Uterus (tissue), 4 donors: ENCODE measurements around the gene SLC6A9. TPM values are rescaled to one million over a fixed set of nuclear protein-coding genes. Genes with fewer than 3 reads are reported as not detected.

Experiments
- DNase-seq, 2 donors: peaks; one replicate each; pipeline ENCODE4 v3.0.0-alpha.2; 2019 to 2020
- H3K27ac ChIP-seq, 2 donors: fragments of 200-600 bp; sonication (generic); 1 replicate in 1 of 2; 2 replicates in 1 of 2; pipeline ENCODE4 v1.5.1; 2016 to 2018
- H3K27me3 ChIP-seq, 2 donors: fragments of 200-600 bp; sonication (generic); one replicate each; pipeline ENCODE4 v1.5.1; 2018 to 2019; ENCODE audit warnings: control low read depth in 1 of 2
- H3K36me3 ChIP-seq, 2 donors: fragments of 200-600 bp; sonication (generic); one replicate each; pipeline ENCODE4 v1.5.1; 2019; ENCODE audit warnings: control low read depth in 1 of 2
- H3K4me1 ChIP-seq, 2 donors: fragments of 200-600 bp; sonication (generic); one replicate each; pipeline ENCODE4 v1.5.1; 2018 to 2019; ENCODE audit warnings: control low read depth in 1 of 2
- H3K4me3 ChIP-seq, 2 donors: fragments of 200-600 bp; sonication (generic); 1 replicate in 1 of 2; 2 replicates in 1 of 2; pipeline ENCODE4 v1.5.1; 2018 to 2019; ENCODE audit warnings: mild to moderate bottlenecking in 1 of 2
- H3K9me3 ChIP-seq, 2 donors: fragments of 200-600 bp; sonication (generic); one replicate each; pipeline ENCODE4 v1.5.1; 2019; ENCODE audit warnings: control low read depth in 1 of 2
- POLR2A ChIP-seq, 2 donors: fragments of 450-650 bp; IDR thresholded peaks; one replicate each; pipeline ENCODE4 v1.6.1; 2016; ENCODE audit warnings: antibody characterized with exemption in 2 of 2, mild to moderate bottlenecking in 1 of 2, moderate library complexity in 1 of 2
- intact Hi-C: fragments of 100-400 bp; cut with DNase I; formaldehyde crosslinking; loops from one replicate; pipeline ENCODE4 v1.15.1; 2023; ENCODE audit warnings: low total_unique reads
- total RNA-seq, 4 donors: library from RNA; depleted of rRNA in 3 of 4; stranded (reverse); fragments of >200 nt in 3 of 4; gene quantifications; one replicate each; pipeline versions ENCODE4 v1.1.0 to v1.2.4, GENCODE V29; 2014 to 2023
- TF ChIP-seq, protein P1 (sequence below), 4 experiments: fragments of 200-600 bp in 2 of 4; fragments of 450-650 bp in 2 of 4; sonication (generic) in 2 of 4; IDR thresholded peaks; one replicate each; pipeline ENCODE4 v1.5.1; 2016 to 2019; ENCODE audit warnings: antibody characterized with exemption in 4 of 4, mild to moderate bottlenecking in 2 of 4, moderate library complexity in 1 of 4
- donor health status: DM: yes; HTN: yes; CAD: no.

Gene SLC6A9
- total RNA-seq, 4 donors from 2014 or later: 4.6 to 30.9 (median 17.4) TPM

DNA sequence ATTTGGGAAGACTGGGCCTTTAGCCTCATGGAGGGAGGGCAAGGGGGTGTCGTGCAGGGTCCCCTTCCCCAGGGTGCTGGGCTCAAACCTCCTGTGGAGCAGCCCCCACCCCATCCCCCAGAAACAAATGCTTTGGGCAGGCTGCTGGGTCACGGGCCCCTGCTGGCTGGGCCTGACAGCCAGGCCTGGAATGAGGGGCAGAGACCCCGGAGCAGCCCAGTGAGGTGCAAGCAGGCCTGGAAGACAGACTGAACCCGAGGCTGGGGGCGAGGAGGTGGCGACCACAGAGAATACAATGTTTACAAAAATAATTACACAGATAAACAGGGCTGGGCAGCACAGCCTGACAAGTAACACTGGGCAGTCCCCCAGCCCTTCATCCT, 34.5 kb downstream of the SLC6A9 start:
- H3K27ac ChIP-seq: peak overlapping the region in 1 of 2 donors; percentile 16
- intact Hi-C loops: no loop called here

DNA sequence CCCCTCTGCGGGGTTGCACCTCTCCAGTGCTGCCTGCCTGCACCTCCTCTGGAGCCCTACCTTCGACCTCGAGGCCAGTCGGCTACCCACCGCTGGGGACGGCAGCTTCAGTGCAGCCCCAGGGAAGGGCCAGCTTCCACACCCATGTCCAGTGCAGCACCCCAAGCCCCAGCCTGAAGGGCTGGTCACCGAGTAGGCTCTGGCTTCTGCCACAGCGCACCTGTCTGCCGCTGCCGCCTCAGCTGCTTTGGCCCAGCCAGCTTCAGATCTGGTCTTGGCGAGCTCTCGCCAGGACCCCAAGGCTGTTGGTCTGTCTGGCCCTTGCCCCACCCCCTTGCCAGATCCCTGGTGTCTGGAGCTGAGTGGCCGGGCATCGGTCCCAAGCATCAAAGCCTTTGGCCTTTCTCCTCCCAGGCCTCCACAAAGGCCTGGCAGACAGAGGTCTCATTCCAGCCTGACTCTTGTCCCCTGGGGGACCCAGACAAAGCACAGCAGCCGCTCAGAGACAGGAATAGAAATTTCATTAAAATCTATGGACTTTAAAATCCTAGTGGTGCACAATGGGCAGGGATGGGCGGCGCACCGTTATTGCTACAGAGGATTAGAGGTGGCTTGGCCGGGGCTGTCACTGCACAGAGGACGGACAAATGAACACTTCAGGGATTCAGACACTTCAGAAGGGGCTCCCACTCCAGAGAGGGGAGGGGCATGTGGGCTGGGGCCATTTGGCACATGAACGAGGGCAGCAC, 35.1 kb downstream of the SLC6A9 start:
- Histone ChIP-seq H3K4me3 (no peak overlapping the region), H3K27me3 (no peaks in the 10 kb centered on the region), H3K27ac (peak overlapping the region in 1 of 2 donors; percentile 16), H3K4me1 (no peaks in the 10 kb centered on the region), H3K9me3 (no peaks in the 10 kb centered on the region), H3K36me3 (no peaks in the 10 kb centered on the region)
- TF ChIP-seq, protein P1, sequence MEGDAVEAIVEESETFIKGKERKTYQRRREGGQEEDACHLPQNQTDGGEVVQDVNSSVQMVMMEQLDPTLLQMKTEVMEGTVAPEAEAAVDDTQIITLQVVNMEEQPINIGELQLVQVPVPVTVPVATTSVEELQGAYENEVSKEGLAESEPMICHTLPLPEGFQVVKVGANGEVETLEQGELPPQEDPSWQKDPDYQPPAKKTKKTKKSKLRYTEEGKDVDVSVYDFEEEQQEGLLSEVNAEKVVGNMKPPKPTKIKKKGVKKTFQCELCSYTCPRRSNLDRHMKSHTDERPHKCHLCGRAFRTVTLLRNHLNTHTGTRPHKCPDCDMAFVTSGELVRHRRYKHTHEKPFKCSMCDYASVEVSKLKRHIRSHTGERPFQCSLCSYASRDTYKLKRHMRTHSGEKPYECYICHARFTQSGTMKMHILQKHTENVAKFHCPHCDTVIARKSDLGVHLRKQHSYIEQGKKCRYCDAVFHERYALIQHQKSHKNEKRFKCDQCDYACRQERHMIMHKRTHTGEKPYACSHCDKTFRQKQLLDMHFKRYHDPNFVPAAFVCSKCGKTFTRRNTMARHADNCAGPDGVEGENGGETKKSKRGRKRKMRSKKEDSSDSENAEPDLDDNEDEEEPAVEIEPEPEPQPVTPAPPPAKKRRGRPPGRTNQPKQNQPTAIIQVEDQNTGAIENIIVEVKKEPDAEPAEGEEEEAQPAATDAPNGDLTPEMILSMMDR (IDR thresholded peaks at IDR 0.05): no peak
- no peak for TF ChIP-seq POLR2A (IDR thresholded peaks at IDR 0.05)
- intact Hi-C loops: no loop called here
- DNase-seq: no peak

More for the DNA sequence above, 34.5 kb downstream of the SLC6A9 start:
- Histone ChIP-seq H3K4me1 (no peaks in the 10 kb centered on the region), H3K4me3 (no peak overlapping the region), H3K36me3 (no peaks in the 10 kb centered on the region), H3K27me3 (no peaks in the 10 kb centered on the region), H3K9me3 (no peaks in the 10 kb centered on the region)
- no peak for DNase-seq
- TF ChIP-seq, protein P1 (IDR thresholded peaks at IDR 0.05): no peak
- TF ChIP-seq POLR2A (IDR thresholded peaks at IDR 0.05): no peak

DNA sequence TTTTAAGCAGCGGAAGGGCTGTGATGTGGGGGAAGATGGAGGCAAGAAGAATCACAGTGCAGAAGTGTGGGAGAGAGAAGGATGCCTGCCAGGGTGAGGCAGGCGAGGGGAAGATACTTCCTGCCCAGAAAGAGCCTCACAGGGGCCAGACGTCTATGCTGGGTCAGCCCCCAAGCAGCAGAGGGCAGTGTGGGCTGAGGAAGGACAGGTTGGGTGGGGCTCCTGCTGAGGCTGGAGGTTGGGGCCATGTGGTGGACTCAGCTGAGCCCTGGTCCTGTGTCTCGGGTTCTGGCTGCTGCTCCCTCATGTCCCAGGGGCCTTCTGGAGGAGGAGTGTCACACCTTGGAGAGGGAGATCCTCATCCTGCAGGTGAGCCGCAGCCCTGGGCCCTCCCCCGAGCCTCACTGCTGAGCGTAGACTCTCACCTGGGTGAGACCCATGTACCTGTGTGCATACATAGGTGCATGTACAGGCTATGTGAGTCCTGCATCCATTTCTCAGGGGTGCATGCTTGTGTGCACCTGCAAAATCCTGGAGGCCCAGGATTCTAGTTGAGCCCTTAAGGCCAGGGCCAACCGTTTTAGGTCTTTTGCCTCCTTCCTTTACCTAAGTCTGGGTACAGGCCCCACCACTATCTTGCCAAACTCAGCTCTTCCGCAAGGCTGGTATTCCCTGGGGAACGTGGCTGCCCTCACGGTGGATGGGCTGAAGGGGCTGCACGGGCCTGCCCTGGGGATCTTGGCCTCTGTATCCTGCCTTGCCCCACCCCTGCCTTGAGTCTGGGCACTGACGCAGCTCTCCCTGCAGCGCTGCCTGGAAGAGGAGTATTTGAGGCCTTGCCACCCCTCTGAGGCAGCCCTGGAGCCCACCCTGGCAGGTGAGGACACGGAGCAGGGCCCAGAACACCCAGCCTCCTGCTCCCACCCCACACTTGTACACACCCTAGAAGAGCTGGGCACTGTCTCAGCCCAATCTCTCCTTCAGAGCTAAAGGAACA, 36.2 kb downstream of the SLC6A9 start:
- Histone ChIP-seq H3K36me3 (no peaks in the 10 kb centered on the region), H3K9me3 (no peaks in the 10 kb centered on the region), H3K27me3 (no peaks in the 10 kb centered on the region), H3K4me1 (no peaks in the 10 kb centered on the region), H3K27ac (no peak overlapping the region), H3K4me3 (no peak overlapping the region)
- TF ChIP-seq, protein P1 (IDR thresholded peaks at IDR 0.05): no peak
- TF ChIP-seq POLR2A (IDR thresholded peaks at IDR 0.05): no peak
- intact Hi-C loops: no loop called here
- no peak for DNase-seq

DNA sequence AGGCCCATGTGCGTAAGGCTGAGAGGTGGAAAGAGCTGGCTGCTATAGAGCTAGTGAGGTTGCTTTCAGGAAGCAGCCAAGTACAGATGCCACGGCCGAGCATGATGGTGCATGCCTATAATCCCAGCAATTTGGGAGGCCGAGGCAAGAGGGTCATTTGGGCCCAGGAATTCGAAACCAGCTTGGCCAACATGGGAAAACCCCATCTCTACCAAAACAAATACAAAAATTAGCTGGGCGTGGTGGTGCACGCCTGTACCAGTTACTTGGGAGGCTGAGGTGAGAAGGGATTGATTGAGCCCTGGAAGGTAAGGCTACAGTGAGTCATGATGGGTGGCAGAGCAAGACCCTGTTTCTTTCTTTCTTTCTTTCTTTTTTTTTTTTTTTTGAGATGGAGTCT, 37.2 kb downstream of the SLC6A9 start:
- H3K36me3 ChIP-seq: no peaks in the 10 kb centered on the region
- intact Hi-C loops: no loop called here

More for the DNA sequence above, 37.2 kb downstream of the SLC6A9 start:
- DNase-seq: no peak
- no peak for TF ChIP-seq POLR2A (IDR thresholded peaks at IDR 0.05)
- TF ChIP-seq, protein P1 (IDR thresholded peaks at IDR 0.05): no peak
- Histone ChIP-seq H3K4me3 (no peak overlapping the region), H3K27me3 (no peaks in the 10 kb centered on the region), H3K9me3 (no peaks in the 10 kb centered on the region), H3K4me1 (no peaks in the 10 kb centered on the region), H3K27ac (no peak overlapping the region)
